Daoy (cell line): ENCODE measurements around the gene GNPDA1. TPM values are rescaled to one million over a fixed set of nuclear protein-coding genes. Genes with fewer than 3 reads are reported as not detected.

Experiments
- DNase-seq: peaks from one replicate; pipeline ENCODE4 v3.0.0-alpha.2; 2015; ENCODE audit warnings: low read depth
- total RNA-seq: library from RNA; depleted of rRNA; stranded (reverse); fragments of >200 nt; shearing (Covaris generic); gene quantifications from 2 replicates; pipeline ENCODE4 v1.2.3, GENCODE V29; 2014; rRNA removed

The GNPDA1 gene
- total RNA-seq, 1 experiment from 2014 or later: 43.5 TPM

GRCh38 chr5:141957367-141957996 lies 55.3 kb downstream of the GNPDA1 start:
- no peak for DNase-seq

DNA sequence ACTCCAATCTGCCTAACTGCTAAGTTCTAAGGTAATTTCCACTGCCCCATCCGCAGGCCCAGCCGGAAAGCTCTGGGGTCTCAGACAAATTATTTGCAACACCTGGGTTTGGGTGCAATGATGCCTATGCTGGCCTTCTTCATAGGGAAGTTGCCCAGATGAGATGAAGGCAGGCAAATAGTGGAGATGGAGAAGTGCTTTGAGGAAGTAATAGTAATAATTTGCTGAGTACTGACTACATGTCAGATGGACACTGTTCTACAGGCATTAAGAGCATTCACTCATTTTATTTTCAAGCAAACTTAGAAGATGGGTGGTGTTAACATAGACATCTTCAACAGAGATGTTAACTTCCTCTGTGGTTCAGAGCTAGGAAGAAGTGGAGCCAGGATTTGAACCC lies 58.6 kb downstream of the GNPDA1 start:
- no peak for DNase-seq

GRCh38 chr5:141952020-141952419 lies 60.8 kb downstream of the GNPDA1 start:
- no peak for DNase-seq

- DNase-seq: no peak
These were observed 61.5 kb downstream of the GNPDA1 start for GRCh38 chr5:141951332-141951781.

Other genes starting within 250 kb of the GNPDA1 start
- 2.7 and 4.1 TPM in 2 replicates for gene PCDH1, start 134.6 kb downstream of the GNPDA1 start, total RNA-seq
- 40.5 and 52.2 TPM in 2 replicates for gene DELE1, start 89.2 kb downstream of the GNPDA1 start, total RNA-seq
- 0.03 TPM in 1 of 2 replicates, not detected in the other for gene PCDH12, start 54.8 kb downstream of the GNPDA1 start, total RNA-seq
- 80.7 and 90.4 TPM in 2 replicates for gene RNF14, start 43.9 kb downstream of the GNPDA1 start, total RNA-seq
- 31.8 and 57.5 TPM in 2 replicates for gene NDFIP1, start 95.8 kb upstream of the GNPDA1 start, total RNA-seq